Fibroblast of lung (primary cell): ENCODE data around the gene LIM2. TPM values are rescaled to one million over a fixed set of nuclear protein-coding genes. Genes with fewer than 3 reads are reported as not detected.
A peak's percentile ranks its signal among the peaks of the same experiment; 100 is the strongest.

ENCODE experiments used
- DNase-seq, 2 donors: peaks; one replicate each; pipeline versions ENCODE4 v3.0.0 to v3.0.0-alpha.2; 2010; ENCODE audit warnings: low read depth in 2 of 2
- H2AFZ ChIP-seq: 2 replicates; pipeline ENCODE4 v1.5.1; 2012; ENCODE audit warnings: low read length, control low read depth, inconsistent platforms
- H3K27ac ChIP-seq: 2 replicates; pipeline ENCODE4 v1.5.1; 2011; ENCODE audit warnings: low read length, control low read depth; ENCODE audit not compliant: insufficient read depth
- H3K27me3 ChIP-seq: 2 replicates; pipeline ENCODE4 v1.5.1; 2011; ENCODE audit warnings: mild to moderate bottlenecking, low read length; ENCODE audit not compliant: control insufficient read depth, insufficient read depth
- H3K36me3 ChIP-seq: 2 replicates; pipeline ENCODE4 v1.5.1; 2011; ENCODE audit warnings: low read length; ENCODE audit not compliant: control insufficient read depth, insufficient read depth
- H3K4me1 ChIP-seq: 2 replicates; pipeline ENCODE4 v1.5.1; 2011; ENCODE audit warnings: low read length; ENCODE audit not compliant: control insufficient read depth, insufficient read depth; ENCODE audit errors: extremely low read depth
- H3K4me2 ChIP-seq: 2 replicates; pipeline ENCODE4 v1.5.1; 2011; ENCODE audit warnings: low read length, control low read depth; ENCODE audit not compliant: insufficient read depth; ENCODE audit errors: extremely low read depth
- H3K4me3 ChIP-seq, 4 experiments: fragments of 200-600 bp in 1 of 4; sonication (generic) in 1 of 4; replicated peaks in 1 of 4; 2 replicates each; pipeline ENCODE4 v1.5.1; 2011 to 2016; ENCODE audit warnings: low read length in 4 of 4, low read depth in 3 of 4, mild to moderate bottlenecking in 3 of 4, control low read depth in 2 of 4, inconsistent platforms in 1 of 4, mixed read lengths in 1 of 4; ENCODE audit not compliant: insufficient read depth in 1 of 4; ENCODE audit errors: control extremely low read depth in 1 of 4
- H3K79me2 ChIP-seq: 2 replicates; pipeline ENCODE4 v1.5.1; 2012; ENCODE audit warnings: mild to moderate bottlenecking, low read length, inconsistent platforms; ENCODE audit not compliant: control insufficient read depth, insufficient read depth
- H3K9ac ChIP-seq: 2 replicates; pipeline ENCODE4 v1.5.1; 2011; ENCODE audit warnings: mild to moderate bottlenecking, low read length, control low read depth; ENCODE audit not compliant: insufficient read depth
- H3K9me3 ChIP-seq: 2 replicates; pipeline ENCODE4 v1.5.1; 2012; ENCODE audit warnings: low read depth, low read length; ENCODE audit not compliant: control insufficient read depth, insufficient read depth
- H4K20me1 ChIP-seq: 2 replicates; pipeline ENCODE4 v1.5.1; 2011; ENCODE audit warnings: low read length; ENCODE audit not compliant: control insufficient read depth, insufficient read depth; ENCODE audit errors: extremely low read depth
- CTCF ChIP-seq, 2 donors: IDR thresholded peaks in 1 of 2; conservative IDR thresholded peaks in 1 of 2; 1 replicate in 1 of 2; 2 replicates in 1 of 2; pipeline ENCODE4 v1.5.1; 2011 to 2012; ENCODE audit warnings: low read length in 2 of 2, control low read depth in 1 of 2, inconsistent platforms in 1 of 2, low read depth in 1 of 2, mild to moderate bottlenecking in 1 of 2
- EZH2 ChIP-seq: IDR thresholded peaks from 2 replicates; pipeline ENCODE4 v1.5.1; 2012; ENCODE audit warnings: low read length, control low read depth, mild to moderate bottlenecking; ENCODE audit errors: missing control alignments
- polyA plus RNA-seq, 2 donors: library from polyadenylated mRNA; depleted of rRNA in 1 of 2; stranded (reverse) in 1 of 2; unstranded in 1 of 2; fragments of >200 nt; gene quantifications; 2 replicates each; pipeline ENCODE4 v1.2.1, GENCODE V29; 2011 to 2012; ENCODE audit warnings: missing spikeins in 1 of 2
- total RNA-seq: library from RNA; depleted of rRNA; stranded (reverse); fragments of >200 nt; gene quantifications from 2 replicates; pipeline ENCODE4 v1.2.1, GENCODE V29; 2014

LIM2 gene
- total and polyA plus RNA-seq, 2 donors (not counting 1 experiment from before 2014, with no cell fraction given), result not detected

- TF ChIP-seq CTCF (conservative IDR thresholded peaks at IDR 0.05 in 1 of 2, IDR thresholded peaks at IDR 0.05 in 1 of 2; ENCODE audit: low read depth in 1 of 2, low read length in 2 of 2) (no peak), EZH2 (no peak)
- no peaks in the 10 kb centered on the region for H3K36me3 ChIP-seq
- H3K9me3 ChIP-seq, result no peaks in the 10 kb centered on the region
- H3K79me2 ChIP-seq, result no peaks in the 10 kb centered on the region
- no peaks in the 10 kb centered on the region for H3K27me3 ChIP-seq
- no peak overlapping the region for H3K9ac ChIP-seq
- no peak overlapping the region for H2AFZ ChIP-seq
- no peak overlapping the region for H3K27ac ChIP-seq
- no peaks in the 10 kb centered on the region for H4K20me1 ChIP-seq
- peaks cover 6% of the 10 kb centered on the region for H3K4me1 ChIP-seq
- no peak overlapping the region for H3K4me3 ChIP-seq
- DNase-seq, result peak; percentile 91 to 92
- no peak overlapping the region for H3K4me2 ChIP-seq
These were observed 28.5 kb downstream of the LIM2 start for GRCh38 chr19:51359294-51359693.

GRCh38 chr19:51357952-51358351 is 29.8 kb downstream of the LIM2 start:
- Histone ChIP-seq H3K4me3 (no peak overlapping the region), H3K9ac (no peak overlapping the region), H3K79me2 (no peaks in the 10 kb centered on the region), H4K20me1 (no peaks in the 10 kb centered on the region), H3K9me3 (no peaks in the 10 kb centered on the region), H3K27me3 (no peaks in the 10 kb centered on the region), H2AFZ (no peak overlapping the region), H3K27ac (no peak overlapping the region), H3K4me1 (peaks cover 5% of the 10 kb centered on the region), H3K4me2 (no peak overlapping the region), H3K36me3 (no peaks in the 10 kb centered on the region)
- no peak for DNase-seq
- TF ChIP-seq CTCF (conservative IDR thresholded peaks at IDR 0.05 in 1 of 2, IDR thresholded peaks at IDR 0.05 in 1 of 2; ENCODE audit: low read depth in 1 of 2, low read length in 2 of 2) (no peak), EZH2 (no peak)

GRCh38 chr19:51356159-51356801 is 31.5 kb downstream of the LIM2 start:
- H3K79me2 ChIP-seq, result no peaks in the 10 kb centered on the region
- TF ChIP-seq CTCF (conservative IDR thresholded peaks at IDR 0.05 in 1 of 2, IDR thresholded peaks at IDR 0.05 in 1 of 2; ENCODE audit: low read depth in 1 of 2, low read length in 2 of 2) (no peak), EZH2 (no peak)
- no peak for DNase-seq
- H3K36me3 ChIP-seq, result no peaks in the 10 kb centered on the region
- H3K27ac ChIP-seq, result no peak overlapping the region
- no peaks in the 10 kb centered on the region for H3K9me3 ChIP-seq
- H2AFZ ChIP-seq, result no peak overlapping the region
- H3K27me3 ChIP-seq, result no peaks in the 10 kb centered on the region
- no peak overlapping the region for H3K9ac ChIP-seq
- H3K4me1 ChIP-seq, result no peaks in the 10 kb centered on the region
- no peak overlapping the region for H3K4me3 ChIP-seq
- H3K4me2 ChIP-seq, result no peak overlapping the region
- H4K20me1 ChIP-seq, result no peaks in the 10 kb centered on the region
